Measurements from ENCODE around the gene GREB1.

Gene GREB1

GRCh38 chr2:11537951-11538350, 4.1 kb downstream of the GREB1 start:
- no peak for DNase-seq (ENCODE audit: low read depth in 2 of 2)

- no peak for DNase-seq (ENCODE audit: low read depth in 2 of 2)
Observed at GRCh38 chr2:11539317-11540147, 5.7 kb downstream of the GREB1 start.

GRCh38 chr2:11540148-11540995, 6.5 kb downstream of the GREB1 start:
- DNase-seq (ENCODE audit: low read depth in 2 of 2): no peak

DNA sequence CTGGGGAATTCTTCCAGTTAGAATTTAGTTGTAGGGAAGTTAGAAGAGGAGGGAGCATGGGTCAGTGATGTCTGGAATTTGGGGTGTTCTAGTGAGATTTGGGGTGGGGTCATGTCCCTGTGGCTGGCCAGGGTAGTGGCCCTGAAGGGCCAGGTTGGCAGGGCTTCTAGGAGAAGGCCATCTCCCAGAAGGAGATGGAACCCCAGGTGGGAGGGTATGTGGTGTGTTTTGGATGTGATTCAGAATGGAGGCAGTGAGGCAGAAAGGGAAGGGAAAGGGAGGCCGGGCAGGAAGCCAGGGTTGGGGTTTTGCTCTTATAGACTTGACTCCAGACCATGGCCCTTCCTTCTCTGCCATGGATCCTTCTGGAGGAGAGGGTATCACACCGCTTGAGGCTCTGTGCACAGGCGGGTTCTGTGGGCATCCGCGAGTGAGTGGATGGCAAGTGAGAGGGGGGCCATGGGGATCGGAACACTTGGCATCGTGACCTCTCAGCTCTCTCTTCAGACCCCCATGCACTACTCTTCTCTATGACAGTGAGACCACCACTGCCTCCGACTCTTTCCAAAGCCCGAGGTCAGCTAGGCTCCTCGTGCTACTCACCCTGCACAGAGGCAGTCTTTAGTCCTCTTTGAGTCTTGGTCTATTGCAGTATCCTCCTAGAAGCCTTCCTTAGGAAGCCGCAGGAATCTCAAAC, 7.3 kb downstream of the GREB1 start:
- no peak for DNase-seq (ENCODE audit: low read depth in 2 of 2)

- no peak for DNase-seq (ENCODE audit: low read depth in 2 of 2)
Observed at GRCh38 chr2:11541693-11542274, 7.9 kb downstream of the GREB1 start.

DNA sequence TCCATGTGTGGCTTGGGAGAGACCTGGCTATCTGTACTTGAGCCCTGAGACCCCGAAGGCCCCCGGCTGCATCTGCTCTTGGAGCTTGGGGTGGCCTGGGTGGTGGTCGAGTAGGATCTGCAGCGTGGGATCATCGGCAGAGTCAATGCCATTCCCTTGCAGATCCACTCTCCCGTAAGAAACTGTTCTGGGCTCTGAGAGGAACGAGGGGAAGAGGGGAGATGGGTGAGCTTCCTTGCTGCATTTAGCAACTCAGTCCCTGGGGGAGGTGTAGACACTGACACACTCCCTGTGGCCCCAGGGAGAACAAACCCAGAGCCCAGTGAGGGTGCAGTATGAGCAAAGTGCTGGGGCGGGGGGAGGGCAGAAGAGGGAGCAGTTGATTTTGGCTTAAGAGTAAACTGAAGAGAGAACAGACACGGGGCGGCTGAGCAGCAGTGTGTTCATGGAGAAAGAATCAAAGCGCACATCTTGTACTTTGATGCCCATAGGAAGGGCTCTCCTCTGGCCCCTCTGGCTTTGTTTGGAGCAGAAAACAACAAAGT, 8.5 kb downstream of the GREB1 start:
- DNase-seq (ENCODE audit: low read depth in 2 of 2): no peak

- no peak for DNase-seq (ENCODE audit: low read depth in 2 of 2)
Observed at GRCh38 chr2:11543337-11544216, 9.7 kb downstream of the GREB1 start.

GRCh38 chr2:11546072-11546471, 12.2 kb downstream of the GREB1 start:
- DNase-seq (ENCODE audit: low read depth in 2 of 2): no peak

DNA sequence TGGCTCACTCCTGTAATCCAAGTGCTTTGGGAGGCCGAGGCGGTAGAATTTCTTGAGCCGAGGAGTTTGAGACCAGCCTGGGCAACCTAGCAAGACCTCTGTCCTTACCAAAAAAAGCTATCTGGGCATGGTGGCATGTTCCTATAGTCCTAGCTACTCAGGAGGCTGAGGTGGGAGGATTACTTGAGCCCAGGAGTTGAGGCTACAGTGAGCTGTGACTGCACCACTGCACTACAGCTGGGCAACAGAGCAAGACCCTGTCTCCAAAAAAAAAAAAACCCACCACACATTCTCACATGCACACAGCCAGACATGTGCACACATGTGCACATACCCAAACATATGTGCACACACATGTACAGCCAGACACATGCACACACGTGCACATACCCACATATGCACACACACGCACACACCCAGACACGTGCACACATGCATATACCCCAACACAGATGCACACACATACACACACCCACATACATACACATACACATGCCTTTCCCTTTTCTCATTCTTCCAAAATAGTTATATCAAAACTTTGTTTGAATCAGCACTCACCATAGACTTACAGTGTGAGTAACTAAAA, 14.2 kb downstream of the GREB1 start:
- DNase-seq (ENCODE audit: low read depth in 2 of 2): no peak

GRCh38 chr2:11550302-11550701, 16.5 kb downstream of the GREB1 start:
- no peak for DNase-seq (ENCODE audit: low read depth in 2 of 2)

DNA sequence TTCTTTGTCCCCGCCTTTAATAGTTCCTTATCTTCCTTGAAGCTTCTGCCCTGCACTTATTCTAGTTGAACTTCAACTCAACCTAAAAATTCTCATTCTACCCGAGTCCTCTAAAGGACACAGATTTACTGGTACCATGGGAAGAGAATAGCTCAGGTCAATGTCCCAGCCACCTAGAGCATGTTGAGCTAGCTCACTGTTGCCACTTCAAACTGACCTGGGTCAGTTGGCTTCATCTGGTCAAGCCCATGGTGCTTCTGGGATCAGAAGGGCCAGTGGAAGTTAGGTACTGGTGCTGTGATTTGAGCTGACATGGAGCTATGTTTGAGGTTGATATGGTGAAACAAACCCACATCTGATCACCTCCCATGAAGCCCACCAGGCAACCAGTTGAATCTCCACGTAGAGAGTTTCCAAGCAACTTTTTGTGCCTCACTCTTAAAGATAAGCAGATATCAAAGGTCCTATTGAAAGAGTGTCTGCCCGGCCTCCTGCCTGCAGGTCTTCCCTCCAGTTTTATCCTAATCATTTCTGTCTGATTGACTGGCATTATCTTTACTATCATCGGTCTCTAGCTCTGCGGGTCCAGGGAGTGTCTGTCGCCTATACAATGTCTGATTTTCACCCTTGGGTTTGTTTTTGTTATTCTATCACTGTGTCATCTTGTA, 17.2 kb downstream of the GREB1 start:
- DNase-seq (ENCODE audit: low read depth in 2 of 2): no peak

GRCh38 chr2:11551569-11552259, 17.9 kb downstream of the GREB1 start:
- DNase-seq (ENCODE audit: low read depth in 2 of 2): no peak

GRCh38 chr2:11552260-11552638, 18.4 kb downstream of the GREB1 start:
- DNase-seq (ENCODE audit: low read depth in 2 of 2): no peak

- DNase-seq (ENCODE audit: low read depth in 2 of 2): no peak
Observed at GRCh38 chr2:11553661-11554398, 20.0 kb downstream of the GREB1 start.

GRCh38 chr2:11554399-11554716, 20.5 kb downstream of the GREB1 start:
- DNase-seq (ENCODE audit: low read depth in 2 of 2): no peak

DNA sequence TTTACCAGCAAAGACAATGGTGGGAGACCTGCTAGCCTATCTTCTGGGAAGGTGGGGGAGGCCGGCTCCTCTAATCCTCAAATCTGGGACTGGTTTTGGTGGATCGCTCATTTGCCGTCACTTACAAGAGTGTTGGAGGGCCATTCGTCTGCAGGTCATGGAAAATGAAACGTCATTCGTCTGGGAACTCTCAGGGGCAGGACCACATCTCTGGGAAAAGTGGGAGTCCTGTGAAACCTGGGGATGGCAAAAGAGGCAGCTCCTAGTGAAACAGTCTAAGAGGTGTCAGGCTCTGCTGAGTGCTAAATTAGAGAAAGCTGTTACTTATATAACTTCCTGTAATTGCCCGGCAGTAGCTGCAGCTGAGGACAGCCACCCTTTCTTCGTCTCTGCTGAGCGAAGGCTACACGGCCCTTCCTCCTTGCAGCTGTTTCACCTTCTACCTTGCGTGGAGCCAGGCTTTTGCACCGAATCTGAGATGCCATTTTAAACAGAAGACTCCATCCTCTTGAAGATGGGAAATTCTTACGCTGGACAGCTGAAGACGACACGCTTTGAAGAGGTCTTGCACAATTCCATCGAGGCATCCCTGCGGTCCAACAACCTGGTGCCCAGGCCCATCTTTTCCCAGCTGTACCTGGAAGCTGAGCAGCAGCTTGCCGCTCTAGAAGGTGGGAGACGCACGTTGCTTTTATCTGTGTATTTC, 22.4 kb downstream of the GREB1 start:
- no peak for DNase-seq (ENCODE audit: low read depth in 2 of 2)

GRCh38 chr2:11558214-11558886, 24.5 kb downstream of the GREB1 start:
- DNase-seq (ENCODE audit: low read depth in 2 of 2): no peak

All from stimulated activated CD4-positive, alpha-beta T cell treated with anti-CD3 and anti-CD28 coated beads, Interleukin-1b, Interleukin-23, amount 100 ng/mL, for 1 hour (primary cell).